SU-DHL-6 (cell line): Measurements from ENCODE around the gene DTHD1.

ENCODE experiments used
- EZH2phosphoT487 ChIP-seq: fragments of 200-600 bp; sonication (generic), shearing (Covaris generic); conservative IDR thresholded peaks from 2 replicates; pipeline ENCODE4 v1.6.1; 2018; ENCODE audit warnings: mild to moderate bottlenecking, antibody characterized with exemption, low read length, moderate library complexity, mixed read lengths
- TF ChIP-seq, protein P1 (sequence below): fragments of 200-600 bp; sonication (generic); IDR thresholded peaks from one replicate; pipeline ENCODE4 v1.5.1; 2017; ENCODE audit warnings: antibody characterized with exemption, mild to moderate bottlenecking, low read length, moderate library complexity; ENCODE audit not compliant: insufficient read depth, poor library complexity, severe bottlenecking

DNA sequence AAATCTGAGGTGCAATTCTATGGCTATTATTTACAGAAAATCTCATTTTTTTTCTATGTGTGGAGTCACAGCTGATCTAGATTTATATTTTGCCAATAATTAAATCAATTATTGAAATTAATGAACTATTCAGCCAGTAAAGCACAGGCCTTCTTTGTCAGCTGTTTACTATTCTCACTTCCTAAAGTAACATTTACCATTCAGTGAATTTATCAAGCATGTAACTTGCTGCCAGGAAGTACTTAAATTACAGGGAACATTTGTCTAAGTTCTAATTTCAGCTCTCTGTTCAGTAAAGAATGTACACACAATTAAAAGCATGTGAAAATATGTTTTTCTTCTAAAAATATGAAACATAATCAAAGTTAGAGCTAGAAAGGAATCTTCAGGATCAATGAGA, 79.3 kb downstream of the DTHD1 start:
- TF ChIP-seq, protein P1, sequence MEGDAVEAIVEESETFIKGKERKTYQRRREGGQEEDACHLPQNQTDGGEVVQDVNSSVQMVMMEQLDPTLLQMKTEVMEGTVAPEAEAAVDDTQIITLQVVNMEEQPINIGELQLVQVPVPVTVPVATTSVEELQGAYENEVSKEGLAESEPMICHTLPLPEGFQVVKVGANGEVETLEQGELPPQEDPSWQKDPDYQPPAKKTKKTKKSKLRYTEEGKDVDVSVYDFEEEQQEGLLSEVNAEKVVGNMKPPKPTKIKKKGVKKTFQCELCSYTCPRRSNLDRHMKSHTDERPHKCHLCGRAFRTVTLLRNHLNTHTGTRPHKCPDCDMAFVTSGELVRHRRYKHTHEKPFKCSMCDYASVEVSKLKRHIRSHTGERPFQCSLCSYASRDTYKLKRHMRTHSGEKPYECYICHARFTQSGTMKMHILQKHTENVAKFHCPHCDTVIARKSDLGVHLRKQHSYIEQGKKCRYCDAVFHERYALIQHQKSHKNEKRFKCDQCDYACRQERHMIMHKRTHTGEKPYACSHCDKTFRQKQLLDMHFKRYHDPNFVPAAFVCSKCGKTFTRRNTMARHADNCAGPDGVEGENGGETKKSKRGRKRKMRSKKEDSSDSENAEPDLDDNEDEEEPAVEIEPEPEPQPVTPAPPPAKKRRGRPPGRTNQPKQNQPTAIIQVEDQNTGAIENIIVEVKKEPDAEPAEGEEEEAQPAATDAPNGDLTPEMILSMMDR: no peak
- TF ChIP-seq EZH2phosphoT487: no peak
